Caco-2 (cell line): ENCODE data around the gene EFNA1. TPM values are rescaled to one million over a fixed set of nuclear protein-coding genes. Genes with fewer than 3 reads are reported as not detected.

ENCODE experiments used
- BruUV-seq: library from RNA; stranded (reverse); fragments of 400-500 nt; replicated peaks from 2 replicates; lab custom pipeline; 2021; lab: Mats Ljungman, UMichigan
- CTCF ChIA-PET: fragments of 300-600 bp; sonication (Branson Sonifier 250); formaldehyde crosslinking; loops from one replicate; lab custom pipeline; 2022; ENCODE audit warnings: antibody characterized with exemption; lab: Charles Lee
- POLR2A ChIA-PET: fragments of 300-600 bp; sonication (Branson Sonifier 250); formaldehyde crosslinking; loops from one replicate; lab custom pipeline; 2022; ENCODE audit warnings: antibody characterized with exemption; lab: Charles Lee
- DNase-seq, 2 experiments: peaks; one replicate each; pipeline versions ENCODE4 v3.0.0 to v3.0.0-alpha.2; 2020 to 2022
- H3K27me3 ChIP-seq: replicated peaks from 2 replicates; pipeline ENCODE4 v1.6.0; 2011; ENCODE audit warnings: low read length; ENCODE audit not compliant: control insufficient read depth, insufficient read depth
- H3K36me3 ChIP-seq: 2 replicates; pipeline ENCODE4 v1.5.1; 2011; ENCODE audit warnings: low read length; ENCODE audit not compliant: control insufficient read depth, insufficient read depth
- H3K4me1 ChIP-seq: fragments of 250-450 bp; sonication (Bioruptor Pico); 2 replicates; pipeline ENCODE4 v1.5.1; 2020; ENCODE audit warnings: mild to moderate bottlenecking
- H3K4me3 ChIP-seq: 2 replicates; pipeline ENCODE4 v1.5.1; 2011; ENCODE audit warnings: low read depth, mild to moderate bottlenecking, control low read depth, low read length
- H3K9me3 ChIP-seq: fragments of 250-450 bp; sonication (Bioruptor Pico); 2 replicates; pipeline ENCODE4 v1.5.1; 2020; ENCODE audit warnings: mild to moderate bottlenecking, moderate library complexity
- H3K27ac Mint-ChIP-seq: one replicate; pipeline ENCODE4 v1.8.0; 2022; ENCODE audit warnings: mixed read lengths; ENCODE audit not compliant: unreplicated experiment
- H3K27me3 Mint-ChIP-seq: one replicate; pipeline ENCODE4 v1.8.0; 2022; ENCODE audit warnings: mixed read lengths; ENCODE audit not compliant: insufficient read depth, unreplicated experiment
- H3K36me3 Mint-ChIP-seq: one replicate; pipeline ENCODE4 v1.8.0; 2022; ENCODE audit warnings: mild to moderate bottlenecking, mixed read lengths; ENCODE audit not compliant: insufficient read depth, unreplicated experiment
- H3K4me1 Mint-ChIP-seq: one replicate; pipeline ENCODE4 v1.8.0; 2022; ENCODE audit warnings: low read depth, mixed read lengths; ENCODE audit not compliant: unreplicated experiment
- H3K4me3 Mint-ChIP-seq: one replicate; pipeline ENCODE4 v1.8.0; 2022; ENCODE audit warnings: mild to moderate bottlenecking, moderate library complexity, mixed read lengths; ENCODE audit not compliant: unreplicated experiment
- H3K9me3 Mint-ChIP-seq: one replicate; pipeline ENCODE4 v1.8.0; 2022; ENCODE audit warnings: mixed read lengths; ENCODE audit not compliant: unreplicated experiment
- intact Hi-C: fragments of 100-400 bp; cut with micrococcal nuclease; formaldehyde crosslinking; loops from one replicate; pipeline ENCODE4 v1.10.0; 2022; ENCODE audit not compliant: unreplicated experiment
- total RNA-seq: library from RNA; stranded (reverse); gene quantifications from 2 replicates; pipeline ENCODE4 v1.2.3, GENCODE V29; 2022
- TF ChIP-seq, protein P1 (sequence below), 2 experiments: fragments of 200-600 bp in 1 of 2; IDR thresholded peaks; 1 replicate in 1 of 2; 2 replicates in 1 of 2; pipeline versions ENCODE4 v1.5.1 to v1.8.0; 2011 to 2022; ENCODE audit warnings: antibody characterized with exemption in 1 of 2, control low read depth in 1 of 2, inconsistent platforms in 1 of 2, low read depth in 1 of 2, low read length in 1 of 2, mild to moderate bottlenecking in 1 of 2, moderate library complexity in 1 of 2; ENCODE audit not compliant: insufficient read depth in 1 of 2, severe bottlenecking in 1 of 2, unreplicated experiment in 1 of 2

EFNA1 gene
- total RNA-seq, 1 experiment from 2014 or later = 47.9 TPM

- no peaks in the 10 kb centered on the region for H3K9me3 Mint-ChIP-seq
- CTCF ChIA-PET = no interaction called here
- no peaks in the 10 kb centered on the region for H3K36me3 ChIP-seq
- TF ChIP-seq, protein P1, sequence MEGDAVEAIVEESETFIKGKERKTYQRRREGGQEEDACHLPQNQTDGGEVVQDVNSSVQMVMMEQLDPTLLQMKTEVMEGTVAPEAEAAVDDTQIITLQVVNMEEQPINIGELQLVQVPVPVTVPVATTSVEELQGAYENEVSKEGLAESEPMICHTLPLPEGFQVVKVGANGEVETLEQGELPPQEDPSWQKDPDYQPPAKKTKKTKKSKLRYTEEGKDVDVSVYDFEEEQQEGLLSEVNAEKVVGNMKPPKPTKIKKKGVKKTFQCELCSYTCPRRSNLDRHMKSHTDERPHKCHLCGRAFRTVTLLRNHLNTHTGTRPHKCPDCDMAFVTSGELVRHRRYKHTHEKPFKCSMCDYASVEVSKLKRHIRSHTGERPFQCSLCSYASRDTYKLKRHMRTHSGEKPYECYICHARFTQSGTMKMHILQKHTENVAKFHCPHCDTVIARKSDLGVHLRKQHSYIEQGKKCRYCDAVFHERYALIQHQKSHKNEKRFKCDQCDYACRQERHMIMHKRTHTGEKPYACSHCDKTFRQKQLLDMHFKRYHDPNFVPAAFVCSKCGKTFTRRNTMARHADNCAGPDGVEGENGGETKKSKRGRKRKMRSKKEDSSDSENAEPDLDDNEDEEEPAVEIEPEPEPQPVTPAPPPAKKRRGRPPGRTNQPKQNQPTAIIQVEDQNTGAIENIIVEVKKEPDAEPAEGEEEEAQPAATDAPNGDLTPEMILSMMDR (IDR thresholded peaks at IDR 0.05; ENCODE audit: insufficient read depth in 1 of 2, low read depth in 1 of 2, low read length in 1 of 2, severe bottlenecking in 1 of 2, unreplicated experiment in 1 of 2) = no peak
- peaks cover 23% of the 10 kb centered on the region for H3K4me1 Mint-ChIP-seq
- no peaks in the 10 kb centered on the region for H3K27me3 ChIP-seq
- no peak overlapping the region for H3K4me3 ChIP-seq
- H3K27me3 Mint-ChIP-seq = no peaks in the 10 kb centered on the region
- POLR2A ChIA-PET = no interaction called here
- H3K27ac Mint-ChIP-seq = no peak overlapping the region
- BruUV-seq = no TSS peak
- H3K4me3 Mint-ChIP-seq = no peak overlapping the region
- DNase-seq = no peak
- H3K9me3 ChIP-seq = no peaks in the 10 kb centered on the region
- intact Hi-C loops = no loop called here
- peaks cover 7% of the 10 kb centered on the region for H3K36me3 Mint-ChIP-seq
- H3K4me1 ChIP-seq = peaks cover 21% of the 10 kb centered on the region
These were observed 56.1 kb downstream of the EFNA1 start for GRCh38 chr1:155183775-155184221.

GRCh38 chr1:155184351-155184811, 56.7 kb downstream of the EFNA1 start:
- ChIA-PET POLR2A (no interaction called here), CTCF (interaction anchor here (0.6 kb wide), 1 partner anchor 18 kb away, joined by 3 read pairs; no protein-coding TSS in a partner anchor)
- Histone ChIP-seq H3K27me3 (no peaks in the 10 kb centered on the region), H3K9me3 (no peaks in the 10 kb centered on the region), H3K36me3 (no peaks in the 10 kb centered on the region), H3K4me1 (peaks cover 21% of the 10 kb centered on the region), H3K4me3 (no peak overlapping the region)
- BruUV-seq = no TSS peak
- intact Hi-C loops = no loop called here
- DNase-seq = no peak
- Mint-ChIP-seq H3K36me3 (peaks cover 7% of the 10 kb centered on the region), H3K27ac (no peak overlapping the region), H3K4me3 (no peak overlapping the region), H3K9me3 (no peaks in the 10 kb centered on the region), H3K4me1 (peaks cover 18% of the 10 kb centered on the region), H3K27me3 (no peaks in the 10 kb centered on the region)
- TF ChIP-seq, protein P1 (IDR thresholded peaks at IDR 0.05; ENCODE audit: insufficient read depth in 1 of 2, low read depth in 1 of 2, low read length in 1 of 2, severe bottlenecking in 1 of 2, unreplicated experiment in 1 of 2) = no peak

Other genes starting within 250 kb of the EFNA1 start
- 25.1 and 25.2 TPM in 2 replicates for gene PMVK, start 191.2 kb upstream of the EFNA1 start, total RNA-seq
- gene PBXIP1, start 171.8 kb upstream of the EFNA1 start, total RNA-seq = 24.0 and 24.6 TPM in 2 replicates
- gene PYGO2, start 166.1 kb upstream of the EFNA1 start, total RNA-seq = 34.1 and 34.9 TPM in 2 replicates
- 58.0 and 59.6 TPM in 2 replicates for gene SHC1, start 157.1 kb upstream of the EFNA1 start, total RNA-seq
- gene CKS1B, start 153.2 kb upstream of the EFNA1 start, total RNA-seq = 243 and 259 TPM in 2 replicates
- 51.3 and 61.5 TPM in 2 replicates for gene FLAD1, start 144.5 kb upstream of the EFNA1 start, total RNA-seq
- gene LENEP, start 134.3 kb upstream of the EFNA1 start, total RNA-seq = 0.50 and 0.53 TPM in 2 replicates
- 42.9 and 46.8 TPM in 2 replicates for gene ZBTB7B, start 125.1 kb upstream of the EFNA1 start, total RNA-seq
- gene DCST2, start 94.1 kb upstream of the EFNA1 start, total RNA-seq = 0.26 and 0.61 TPM in 2 replicates
- 0.32 TPM in 1 of 2 replicates, not detected in the other for gene DCST1, start 94.1 kb upstream of the EFNA1 start, total RNA-seq
- gene ADAM15, start 76.6 kb upstream of the EFNA1 start, total RNA-seq = 44.0 and 48.2 TPM in 2 replicates
- 13.8 and 16.0 TPM in 2 replicates for gene EFNA4, start 64.1 kb upstream of the EFNA1 start, total RNA-seq
- gene EFNA3, start 49.0 kb upstream of the EFNA1 start, total RNA-seq = 3.4 and 3.5 TPM in 2 replicates
- 38.4 and 43.6 TPM in 2 replicates for gene SLC50A1, start 8.0 kb downstream of the EFNA1 start, total RNA-seq
- gene DPM3, start 12.7 kb downstream of the EFNA1 start, total RNA-seq = 27.8 and 30.7 TPM in 2 replicates
- gene KRTCAP2, start 45.4 kb downstream of the EFNA1 start, total RNA-seq = 215 and 219 TPM in 2 replicates
- 0.11 TPM in 1 of 2 replicates, not detected in the other for gene TRIM46, start 46.0 kb downstream of the EFNA1 start, total RNA-seq
- gene THBS3, start 80.0 kb downstream of the EFNA1 start, total RNA-seq = 6.2 and 7.4 TPM in 2 replicates
- gene MTX1, start 80.8 kb downstream of the EFNA1 start, total RNA-seq = 64.9 and 65.3 TPM in 2 replicates
- 33.1 and 36.6 TPM in 2 replicates for gene ENTREP3, start 127.6 kb downstream of the EFNA1 start, total RNA-seq
- gene SCAMP3, start 134.5 kb downstream of the EFNA1 start, total RNA-seq = 53.4 and 55.9 TPM in 2 replicates
- gene CLK2, start 145.6 kb downstream of the EFNA1 start, total RNA-seq = 56.8 and 57.5 TPM in 2 replicates
- 8.0 and 8.8 TPM in 2 replicates for gene HCN3, start 149.6 kb downstream of the EFNA1 start, total RNA-seq
- gene PKLR, start 173.6 kb downstream of the EFNA1 start, total RNA-seq = not detected in 2 replicates
- gene FDPS, start 181.0 kb downstream of the EFNA1 start, total RNA-seq = 228 and 235 TPM in 2 replicates
- gene RUSC1, start 193.0 kb downstream of the EFNA1 start, total RNA-seq = 44.1 and 44.4 TPM in 2 replicates